ENCODE measurements around the gene RNH1.

The RNH1 gene

DNA sequence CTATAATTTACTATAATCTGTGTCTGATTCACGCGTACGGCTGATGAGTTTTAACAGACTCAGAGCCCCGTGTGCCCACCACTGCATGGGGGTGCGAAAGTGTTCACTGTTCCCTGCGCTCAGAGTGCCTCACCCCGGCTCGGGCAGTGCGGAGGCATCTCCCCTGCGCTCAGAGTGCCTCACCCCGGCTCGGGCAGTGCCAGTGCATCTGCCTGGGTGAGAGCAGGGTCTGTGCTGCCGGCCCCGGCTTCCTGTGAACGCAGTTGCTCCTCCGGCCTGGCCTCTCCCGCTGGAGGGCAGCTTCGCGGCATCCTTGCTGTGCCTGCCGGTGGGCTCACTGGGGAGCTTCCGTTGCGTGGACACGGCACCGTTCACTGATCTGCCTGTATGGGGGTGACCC, 42.7 kb downstream of the RNH1 start:
- Histone ChIP-seq H3K9ac (ENCODE audit: low read length) (no peak overlapping the region), H4K20me1 (ENCODE audit: low read depth, low read length) (no peaks in the 10 kb centered on the region)
- no peak for TF ChIP-seq EZH2phosphoT487 (conservative IDR thresholded peaks at IDR 0.05; ENCODE audit: low read length)
- TF ChIP-seq, protein P1, sequence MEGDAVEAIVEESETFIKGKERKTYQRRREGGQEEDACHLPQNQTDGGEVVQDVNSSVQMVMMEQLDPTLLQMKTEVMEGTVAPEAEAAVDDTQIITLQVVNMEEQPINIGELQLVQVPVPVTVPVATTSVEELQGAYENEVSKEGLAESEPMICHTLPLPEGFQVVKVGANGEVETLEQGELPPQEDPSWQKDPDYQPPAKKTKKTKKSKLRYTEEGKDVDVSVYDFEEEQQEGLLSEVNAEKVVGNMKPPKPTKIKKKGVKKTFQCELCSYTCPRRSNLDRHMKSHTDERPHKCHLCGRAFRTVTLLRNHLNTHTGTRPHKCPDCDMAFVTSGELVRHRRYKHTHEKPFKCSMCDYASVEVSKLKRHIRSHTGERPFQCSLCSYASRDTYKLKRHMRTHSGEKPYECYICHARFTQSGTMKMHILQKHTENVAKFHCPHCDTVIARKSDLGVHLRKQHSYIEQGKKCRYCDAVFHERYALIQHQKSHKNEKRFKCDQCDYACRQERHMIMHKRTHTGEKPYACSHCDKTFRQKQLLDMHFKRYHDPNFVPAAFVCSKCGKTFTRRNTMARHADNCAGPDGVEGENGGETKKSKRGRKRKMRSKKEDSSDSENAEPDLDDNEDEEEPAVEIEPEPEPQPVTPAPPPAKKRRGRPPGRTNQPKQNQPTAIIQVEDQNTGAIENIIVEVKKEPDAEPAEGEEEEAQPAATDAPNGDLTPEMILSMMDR (IDR thresholded peaks at IDR 0.05; ENCODE audit: insufficient read depth, low read length, poor library complexity, severe bottlenecking) = no peak

GRCh38 chr11:462107-462890, 44.7 kb downstream of the RNH1 start:
- Histone ChIP-seq H3K9me3 (ENCODE audit: insufficient read depth, low read length) (no peaks in the 10 kb centered on the region), H3K79me2 (ENCODE audit: insufficient read depth, low read length) (no peaks in the 10 kb centered on the region), H3K9ac (ENCODE audit: low read length) (no peak overlapping the region), H3K4me3 (ENCODE audit: insufficient read depth, low read length, poor library complexity, severe bottlenecking) (no peak overlapping the region), H4K20me1 (ENCODE audit: low read depth, low read length) (no peaks in the 10 kb centered on the region), H3K27me3 (ENCODE audit: low read length) (no peaks in the 10 kb centered on the region), H3K9me2 (replicated peaks; ENCODE audit: insufficient read depth, low read length) (no peaks in the 10 kb centered on the region), H2AFZ (ENCODE audit: low read depth, low read length, severe bottlenecking) (no peak overlapping the region), H3F3A (ENCODE audit: insufficient read depth) (no peaks in the 10 kb centered on the region), H3K4me2 (ENCODE audit: low read depth, low read length, poor library complexity, severe bottlenecking) (no peak overlapping the region), H3K36me3 (ENCODE audit: low read length) (no peaks in the 10 kb centered on the region), H3K27ac (ENCODE audit: low read depth, low read length) (no peak overlapping the region)
- no peak for TF ChIP-seq EZH2phosphoT487 (conservative IDR thresholded peaks at IDR 0.05; ENCODE audit: low read length)

More for the DNA sequence above, 42.7 kb downstream of the RNH1 start:
- Histone ChIP-seq H2AFZ (ENCODE audit: low read depth, low read length, severe bottlenecking) (no peak overlapping the region), H3K9me2 (replicated peaks; ENCODE audit: insufficient read depth, low read length) (no peaks in the 10 kb centered on the region), H3K4me2 (ENCODE audit: low read depth, low read length, poor library complexity, severe bottlenecking) (no peak overlapping the region), H3K27me3 (ENCODE audit: low read length) (no peaks in the 10 kb centered on the region), H3K79me2 (ENCODE audit: insufficient read depth, low read length) (no peaks in the 10 kb centered on the region), H3F3A (ENCODE audit: insufficient read depth) (no peaks in the 10 kb centered on the region), H3K36me3 (ENCODE audit: low read length) (no peaks in the 10 kb centered on the region), H3K27ac (ENCODE audit: low read depth, low read length) (no peak overlapping the region), H3K9me3 (ENCODE audit: insufficient read depth, low read length) (no peaks in the 10 kb centered on the region), H3K4me3 (ENCODE audit: insufficient read depth, low read length, poor library complexity, severe bottlenecking) (no peak overlapping the region)

DNA sequence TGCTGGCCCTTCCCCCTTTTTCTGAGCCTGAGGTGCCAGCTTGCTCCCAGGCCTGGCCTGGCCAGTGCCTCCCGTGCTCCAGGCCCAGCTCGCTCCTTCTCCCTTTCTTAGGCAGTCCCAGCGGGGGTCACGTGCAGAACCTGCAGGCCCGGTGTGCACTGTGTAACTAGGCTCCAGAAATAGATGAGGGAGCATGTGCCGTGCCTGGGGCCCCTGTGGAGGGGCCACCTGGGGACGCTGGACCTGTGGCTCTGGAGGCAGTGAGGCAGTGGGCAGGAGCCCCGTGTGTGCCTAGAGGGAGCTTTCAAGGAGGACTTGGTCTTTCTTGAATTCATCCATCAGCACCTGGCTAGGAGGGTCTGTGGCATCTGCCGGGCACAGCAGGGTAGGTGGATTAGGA, 45.4 kb downstream of the RNH1 start:
- no peaks in the 10 kb centered on the region for H3K27me3 ChIP-seq (ENCODE audit: low read length)
- no peaks in the 10 kb centered on the region for H4K20me1 ChIP-seq (ENCODE audit: low read depth, low read length)
- no peaks in the 10 kb centered on the region for H3K79me2 ChIP-seq (ENCODE audit: insufficient read depth, low read length)
- TF ChIP-seq EZH2phosphoT487 (conservative IDR thresholded peaks at IDR 0.05; ENCODE audit: low read length) = no peak
- TF ChIP-seq, protein P1 (IDR thresholded peaks at IDR 0.05; ENCODE audit: insufficient read depth, low read length, poor library complexity, severe bottlenecking) = no peak
- no peaks in the 10 kb centered on the region for H3K9me3 ChIP-seq (ENCODE audit: insufficient read depth, low read length)
- H3K4me3 ChIP-seq (ENCODE audit: insufficient read depth, low read length, poor library complexity, severe bottlenecking) = no peak overlapping the region
- H3K36me3 ChIP-seq (ENCODE audit: low read length) = no peaks in the 10 kb centered on the region
- no peaks in the 10 kb centered on the region for H3F3A ChIP-seq (ENCODE audit: insufficient read depth)
- H3K9ac ChIP-seq (ENCODE audit: low read length) = no peak overlapping the region
- H3K9me2 ChIP-seq (replicated peaks; ENCODE audit: insufficient read depth, low read length) = no peaks in the 10 kb centered on the region
- H3K4me2 ChIP-seq (ENCODE audit: low read depth, low read length, poor library complexity, severe bottlenecking) = no peak overlapping the region
- H2AFZ ChIP-seq (ENCODE audit: low read depth, low read length, severe bottlenecking) = no peak overlapping the region
- no peak overlapping the region for H3K27ac ChIP-seq (ENCODE audit: low read depth, low read length)
